GM18502 (cell line): Measurements from ENCODE around the gene SMG9.
"Not testable (repeated sequence)": the region's sequence is repeated elsewhere in the genome, so short reads cannot be mapped to it uniquely, and the experiment has no call there.

Experiments used
- ATAC-seq: cut with Tn5 transposase; IDR thresholded peaks from one replicate; pipeline ENCODE4 v1.9.1; 2021; ENCODE audit warnings: mild to moderate bottlenecking; ENCODE audit not compliant: unreplicated experiment, poor library complexity

The SMG9 gene

DNA sequence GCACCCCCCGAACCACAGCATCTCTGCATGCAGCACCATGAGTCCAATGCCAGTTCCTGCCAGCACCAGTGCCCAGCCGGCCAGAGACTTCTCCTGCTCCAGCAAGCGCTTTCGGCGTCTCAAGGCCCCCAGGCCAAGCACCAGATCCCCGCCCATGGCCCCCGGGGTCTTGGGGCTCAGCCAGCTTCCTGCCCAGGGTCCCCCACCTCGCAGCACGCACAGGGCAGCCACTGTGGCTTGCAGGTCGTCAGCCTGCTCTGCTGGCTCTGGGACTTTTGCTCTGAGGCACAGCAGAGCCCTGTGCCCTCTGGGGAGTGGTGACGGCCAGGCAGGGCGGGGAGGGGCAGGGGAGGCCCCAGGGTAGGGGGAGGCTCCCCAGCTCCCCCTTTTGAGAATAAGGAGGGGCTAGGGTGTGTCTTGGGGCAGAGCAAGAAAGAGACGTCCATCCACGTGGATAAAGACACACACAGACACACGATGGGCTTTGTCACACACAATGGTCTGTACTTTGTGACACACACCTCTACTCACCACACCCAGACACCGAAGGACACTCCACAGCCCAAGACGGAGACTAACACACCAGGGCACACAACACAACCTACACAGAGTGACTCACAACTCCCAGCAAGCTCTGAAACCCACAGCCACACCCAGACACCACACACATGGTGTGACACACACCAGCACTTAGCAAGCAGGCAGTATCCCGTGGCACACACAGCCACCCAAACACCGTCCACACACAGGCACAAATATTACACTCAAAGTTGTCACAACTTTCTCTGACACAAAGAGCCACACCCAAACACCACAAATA, 26.2 kb upstream of the SMG9 start, which contains the start of gene KCNN4:
TSS of gene KCNN4 (minus strand) at position 268 of the 820 bp plus-strand sequence. CDS start at position 156, 112 bp downstream.
- peak; percentile 36 for ATAC-seq

DNA sequence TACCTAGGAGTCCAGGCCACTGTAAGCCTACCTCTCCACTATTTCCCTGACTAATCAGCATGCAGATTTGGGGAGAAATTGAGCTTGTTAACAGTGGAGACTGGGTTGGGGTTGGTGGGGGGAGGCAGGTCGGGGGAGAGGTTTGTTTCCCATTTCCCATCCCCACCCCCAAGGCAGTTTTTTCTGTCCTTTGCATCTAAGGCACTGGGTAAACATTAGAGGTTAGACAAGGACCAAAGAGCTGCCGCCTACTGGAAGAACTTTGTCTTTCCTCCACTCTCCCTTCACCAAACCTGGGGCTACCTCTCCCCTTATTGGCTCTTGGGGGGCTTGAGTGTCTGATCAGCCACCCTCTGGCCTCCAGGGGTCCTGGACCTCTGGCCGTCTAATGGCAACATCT, 25.1 kb upstream of the SMG9 start:
- ATAC-seq: no peak

DNA sequence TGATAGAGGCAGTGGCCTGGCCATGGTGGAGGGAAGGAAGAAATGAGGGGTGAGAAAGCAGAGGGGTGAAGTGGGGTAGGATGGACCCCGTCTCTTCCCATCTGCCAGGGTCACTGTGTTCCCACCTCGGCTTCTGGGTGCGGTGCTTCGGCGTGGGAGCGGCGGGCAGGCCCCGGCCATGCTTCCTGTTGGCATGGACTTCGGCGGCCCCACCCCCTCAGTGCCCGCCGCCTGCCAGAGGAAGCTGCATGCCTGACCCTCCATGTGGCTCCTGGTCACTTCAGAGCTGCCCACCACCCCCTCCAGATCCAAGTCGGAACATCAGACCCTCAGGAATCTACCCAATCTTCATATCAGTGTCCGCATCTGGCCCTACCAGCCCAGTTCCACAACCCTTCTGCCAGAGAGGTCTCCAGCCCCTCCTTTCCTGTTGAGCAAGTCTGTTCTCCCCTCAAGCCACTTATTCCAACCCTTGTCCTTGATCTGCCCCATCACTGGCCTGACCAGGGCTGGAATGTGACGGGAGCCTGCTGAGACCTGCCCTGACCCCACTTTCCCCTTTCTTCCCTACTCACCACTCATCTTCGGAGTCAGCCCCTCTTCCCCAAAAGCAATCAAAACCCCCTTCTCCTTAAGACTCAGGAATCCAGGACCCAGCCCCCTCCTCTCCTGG, 24.5 kb upstream of the SMG9 start:
- ATAC-seq: no peak

DNA sequence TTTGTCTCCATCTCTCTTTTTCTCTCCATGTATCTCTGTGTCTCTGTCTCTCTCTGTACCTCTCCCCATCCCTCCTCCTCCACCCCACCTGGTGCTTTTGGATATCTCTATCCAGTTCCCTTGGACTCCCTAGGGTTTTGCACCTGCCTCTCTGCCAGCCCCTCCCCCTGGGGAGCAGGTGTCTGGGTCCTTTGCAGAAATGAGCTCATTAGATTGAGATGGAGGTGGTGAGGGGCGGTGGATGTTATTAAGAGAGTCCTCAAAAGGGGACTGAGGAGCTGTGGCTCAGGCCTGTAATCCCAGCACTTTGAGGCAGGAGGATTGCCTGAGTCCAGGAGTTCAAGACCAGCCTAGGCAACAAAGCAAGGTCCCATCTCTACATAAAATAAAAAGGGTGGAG, 23.9 kb upstream of the SMG9 start:
- ATAC-seq: no peak

DNA sequence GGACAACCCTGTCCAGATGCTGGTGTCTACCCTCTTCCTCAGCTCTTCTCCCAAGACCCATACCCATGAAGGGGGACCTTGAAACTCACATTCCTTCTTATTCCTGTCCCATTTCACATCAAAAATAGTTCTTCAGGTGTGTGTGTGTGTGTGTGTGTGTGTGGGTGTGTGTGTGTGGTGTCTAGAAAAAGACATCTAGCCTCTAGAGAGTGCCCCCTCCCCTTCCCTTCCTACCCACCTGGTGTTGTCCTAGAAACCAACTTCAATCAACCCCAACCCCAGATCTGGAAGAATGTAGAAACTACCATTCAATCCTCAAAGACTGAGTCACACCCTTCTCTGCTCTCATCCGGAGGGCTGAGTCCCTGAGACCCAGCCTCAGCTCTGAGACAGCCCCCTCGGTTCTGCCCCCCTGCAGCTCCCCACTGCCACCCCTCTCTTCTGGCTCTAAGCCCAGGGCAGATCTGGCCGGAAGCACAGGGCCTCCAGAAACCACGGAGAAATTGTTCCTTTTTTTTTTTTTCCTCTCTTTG, 22.5 kb upstream of the SMG9 start:
- ATAC-seq: no peak

DNA sequence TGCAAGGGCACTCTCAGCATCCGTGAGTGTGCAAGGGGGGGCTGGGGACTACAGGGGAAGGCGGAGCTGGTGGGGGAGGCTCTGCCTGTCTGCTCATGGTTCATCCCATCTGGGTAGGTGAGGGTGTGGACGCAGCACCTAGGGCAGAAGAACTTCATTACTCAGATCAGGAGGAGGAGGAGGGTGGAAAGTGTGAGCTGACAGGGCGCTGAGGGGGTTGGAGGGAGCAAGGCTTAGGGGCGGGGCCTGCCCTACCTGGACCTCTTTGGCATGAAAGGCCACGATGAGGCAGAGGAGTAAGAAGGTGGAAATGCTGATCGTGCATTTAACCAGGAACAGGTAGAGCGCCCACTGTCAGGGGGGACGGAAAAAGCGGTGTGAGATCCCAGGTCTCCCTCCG, 21.5 kb upstream of the SMG9 start:
- no peak for ATAC-seq

DNA sequence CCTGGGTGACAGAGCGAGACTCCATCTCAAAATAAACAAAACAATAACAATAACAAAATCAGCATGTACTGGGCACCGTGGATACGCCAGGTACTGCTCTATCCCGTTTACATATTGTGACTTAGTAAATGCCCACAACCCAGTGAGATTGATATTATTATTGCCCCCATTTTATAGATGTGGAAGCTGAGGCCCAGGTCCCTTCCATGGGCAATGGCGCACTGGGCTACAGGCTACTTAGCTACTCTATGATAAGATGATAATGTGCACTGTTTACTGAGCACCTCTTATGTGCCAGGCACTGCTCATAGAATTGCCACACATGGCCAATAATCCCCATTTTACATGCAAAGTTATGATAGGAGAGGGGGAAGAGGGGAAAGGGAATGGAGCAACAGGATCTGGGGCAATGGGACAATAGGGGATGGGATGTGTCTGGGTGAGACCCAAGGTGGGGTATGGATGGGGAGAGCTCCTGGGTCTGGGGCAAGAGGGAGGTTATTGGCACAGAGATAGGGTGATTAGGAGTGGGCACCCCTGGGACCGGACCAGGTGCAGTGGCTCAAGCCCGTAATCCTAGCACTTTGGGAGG, 20.6 kb upstream of the SMG9 start:
- no peak for ATAC-seq

DNA sequence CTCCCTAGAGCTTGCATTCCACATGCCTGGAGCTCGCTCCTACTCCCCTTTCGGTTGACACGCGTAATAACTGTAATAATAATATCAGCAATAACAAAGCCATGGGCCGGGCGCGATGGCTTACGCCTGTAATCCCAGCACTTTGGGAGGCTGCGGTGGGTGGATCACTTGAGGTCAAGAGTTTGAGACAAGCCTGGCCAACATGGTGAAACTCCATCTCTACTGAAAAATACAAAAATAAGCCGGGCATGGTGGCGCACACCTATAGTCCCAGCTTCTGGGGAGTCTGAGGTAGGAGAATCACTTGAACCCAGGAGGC, 20.1 kb upstream of the SMG9 start:
- not testable (repeated sequence) for ATAC-seq

DNA sequence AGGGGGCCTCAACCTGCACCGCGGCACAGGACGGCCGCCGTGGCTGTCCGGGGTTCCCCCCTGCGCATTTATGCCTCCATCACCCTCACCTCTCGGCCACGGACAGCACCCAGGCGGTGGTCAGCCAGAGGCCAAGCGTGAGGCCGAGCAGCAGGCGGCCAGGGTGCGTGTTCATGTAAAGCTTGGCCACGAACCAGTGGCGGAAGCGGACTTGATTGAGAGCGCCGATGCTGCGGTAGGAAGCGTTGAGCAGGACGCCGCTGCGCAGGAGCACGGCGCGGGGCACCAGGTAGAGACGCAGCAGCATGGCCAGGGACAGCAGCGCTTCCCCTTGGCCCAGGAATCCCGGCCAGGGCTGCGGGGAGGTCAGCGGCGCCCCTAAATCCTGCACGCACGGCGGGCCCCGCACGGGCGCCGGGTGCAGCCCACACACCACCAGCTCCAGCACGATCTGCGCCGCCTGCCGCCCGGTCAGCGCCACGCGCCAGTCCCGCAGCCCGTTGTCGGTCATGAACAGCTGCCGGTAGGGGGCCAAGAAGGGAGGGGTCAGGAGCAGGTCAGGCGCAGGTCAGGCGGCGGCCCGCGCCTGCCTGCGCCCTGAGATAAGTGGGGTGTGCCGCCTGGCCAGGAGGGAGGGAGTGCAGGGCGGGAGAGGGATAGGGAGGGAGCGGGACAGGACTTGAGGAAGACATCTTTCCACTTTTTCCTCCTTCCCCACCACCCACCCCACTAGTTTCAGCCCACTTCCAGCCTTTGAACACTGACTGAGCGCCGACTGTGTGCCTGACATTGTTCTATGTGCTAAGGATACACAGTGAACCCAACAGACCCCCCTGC, 19.6 kb upstream of the SMG9 start:
- no peak for ATAC-seq

DNA sequence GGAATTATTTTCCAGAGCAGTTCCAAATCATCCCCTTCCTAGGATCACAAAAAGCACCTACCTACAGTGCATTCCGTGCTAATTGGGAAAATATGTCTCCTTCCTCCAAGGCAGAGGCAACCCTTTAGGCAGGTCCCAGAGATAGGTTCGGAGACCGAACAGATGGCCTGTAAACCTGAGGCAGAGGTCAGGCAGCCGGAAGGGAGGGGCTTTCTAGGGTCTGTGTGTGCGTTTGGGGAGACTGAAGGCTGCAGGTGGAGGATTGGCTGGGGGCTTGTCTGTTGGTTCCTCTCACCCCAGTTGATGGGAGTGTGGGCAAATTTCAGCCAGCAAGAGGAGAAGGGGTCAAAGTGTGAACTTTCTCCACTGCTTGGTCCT, 19.0 kb upstream of the SMG9 start:
- no peak for ATAC-seq

DNA sequence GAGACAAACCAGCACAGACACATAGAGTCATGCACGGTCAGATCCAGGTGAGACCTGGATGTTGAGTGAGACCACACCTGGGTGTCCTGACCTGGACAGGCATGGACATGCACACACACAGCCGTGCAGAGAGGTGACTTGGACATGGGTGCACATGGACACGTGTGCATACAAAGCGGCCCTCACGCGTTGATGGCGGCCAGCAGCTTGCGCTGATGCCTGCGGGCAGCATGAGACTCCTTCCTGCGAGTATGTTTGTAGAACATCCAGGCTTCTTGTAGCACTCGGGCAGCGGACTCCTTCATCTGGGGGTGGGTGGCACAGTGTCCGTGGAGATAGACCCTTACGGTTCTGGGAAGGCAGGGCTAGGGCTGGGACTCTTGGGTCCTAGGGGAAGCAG, 14.5 kb upstream of the SMG9 start:
- no peak for ATAC-seq

DNA sequence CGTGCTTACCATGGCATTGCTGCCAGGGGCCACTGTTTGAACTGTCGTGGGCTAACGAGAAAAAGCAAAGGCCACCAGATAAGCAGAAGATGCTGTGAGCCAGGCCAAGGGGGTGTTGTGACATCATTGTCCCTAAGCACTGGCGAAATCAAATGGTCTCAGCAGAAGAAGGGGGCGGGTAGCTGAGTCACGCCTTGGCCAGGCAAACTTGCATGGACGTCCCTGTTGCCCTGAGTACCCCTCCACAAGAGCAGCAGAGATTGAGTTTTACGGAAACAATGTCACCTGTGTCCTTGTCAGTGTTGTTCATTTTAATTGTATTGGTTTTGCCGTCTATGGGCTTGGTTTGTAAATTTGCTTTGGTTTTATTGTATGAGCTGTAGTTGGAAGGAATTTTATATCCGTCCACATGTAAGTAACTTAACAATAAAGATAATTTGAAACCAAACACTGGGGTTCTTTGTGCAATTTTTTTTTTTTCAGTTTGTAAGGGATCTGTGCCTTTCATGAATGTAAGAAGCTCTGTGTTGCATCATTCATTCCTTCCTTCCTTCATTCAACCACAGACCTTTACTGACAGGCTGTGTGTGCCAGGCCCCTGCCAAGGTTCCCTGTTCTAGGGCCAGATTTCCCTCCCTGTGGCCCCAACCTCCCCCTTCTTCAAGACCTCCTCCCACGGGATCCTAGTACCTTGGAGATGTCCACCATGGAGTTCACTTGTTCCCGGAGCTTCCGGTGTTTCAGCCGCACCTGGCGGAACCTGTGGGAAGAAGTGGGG, 13.7 kb upstream of the SMG9 start:
- no peak for ATAC-seq

DNA sequence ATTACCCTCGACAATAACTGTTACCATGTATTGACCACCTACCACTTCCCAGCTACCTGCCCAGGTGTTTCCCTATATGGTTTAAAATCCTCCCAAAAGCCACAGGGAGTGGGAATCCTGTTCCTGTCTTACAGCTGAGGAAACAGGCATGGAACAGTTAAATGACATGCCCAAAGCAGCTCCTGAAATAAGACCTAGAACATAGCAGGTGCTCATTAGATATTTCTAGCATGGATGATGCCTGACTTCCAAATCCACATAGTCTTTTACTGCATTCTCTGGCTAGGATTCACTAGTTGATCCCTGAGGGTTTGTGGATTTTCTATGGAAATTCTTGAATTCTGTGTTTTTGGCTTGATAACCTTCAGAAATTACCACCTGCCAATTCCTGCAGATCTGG, 13.1 kb upstream of the SMG9 start:
- no peak for ATAC-seq

DNA sequence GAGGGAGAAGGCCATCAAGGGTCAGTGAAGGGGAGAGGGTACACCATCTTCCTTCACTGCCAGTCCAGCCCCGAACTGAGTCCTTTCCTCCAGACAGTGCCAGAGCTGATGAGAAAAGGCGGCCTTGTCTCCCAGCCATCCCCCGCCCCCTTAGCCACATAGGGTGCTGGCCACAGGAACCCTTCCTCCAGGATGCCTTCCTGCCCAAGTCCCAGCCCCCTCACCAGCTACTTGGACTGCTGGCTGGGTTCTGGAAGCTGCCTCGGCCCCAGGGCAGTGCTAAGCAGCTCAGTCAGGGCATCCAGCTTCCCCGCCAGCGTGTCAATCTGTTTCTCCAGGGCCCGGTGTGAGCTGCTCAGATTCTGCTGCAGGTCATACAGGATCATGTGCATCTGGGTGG, 12.6 kb upstream of the SMG9 start:
- no peak for ATAC-seq

DNA sequence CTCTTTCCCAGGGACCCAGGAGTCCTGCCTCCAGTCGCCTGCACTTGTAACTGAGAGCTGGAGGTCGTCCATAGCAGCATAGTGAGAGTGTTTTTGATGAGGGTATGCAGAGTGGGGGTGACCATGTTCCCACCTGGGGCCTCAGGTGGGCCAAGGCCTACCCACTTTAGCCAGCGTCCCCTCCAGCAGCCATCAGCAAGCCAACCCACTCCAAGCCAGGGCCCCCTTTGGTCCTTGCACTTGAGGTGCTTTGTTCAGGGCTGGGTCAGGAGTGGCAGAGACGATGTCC, 11.9 kb upstream of the SMG9 start:
- no peak for ATAC-seq

DNA sequence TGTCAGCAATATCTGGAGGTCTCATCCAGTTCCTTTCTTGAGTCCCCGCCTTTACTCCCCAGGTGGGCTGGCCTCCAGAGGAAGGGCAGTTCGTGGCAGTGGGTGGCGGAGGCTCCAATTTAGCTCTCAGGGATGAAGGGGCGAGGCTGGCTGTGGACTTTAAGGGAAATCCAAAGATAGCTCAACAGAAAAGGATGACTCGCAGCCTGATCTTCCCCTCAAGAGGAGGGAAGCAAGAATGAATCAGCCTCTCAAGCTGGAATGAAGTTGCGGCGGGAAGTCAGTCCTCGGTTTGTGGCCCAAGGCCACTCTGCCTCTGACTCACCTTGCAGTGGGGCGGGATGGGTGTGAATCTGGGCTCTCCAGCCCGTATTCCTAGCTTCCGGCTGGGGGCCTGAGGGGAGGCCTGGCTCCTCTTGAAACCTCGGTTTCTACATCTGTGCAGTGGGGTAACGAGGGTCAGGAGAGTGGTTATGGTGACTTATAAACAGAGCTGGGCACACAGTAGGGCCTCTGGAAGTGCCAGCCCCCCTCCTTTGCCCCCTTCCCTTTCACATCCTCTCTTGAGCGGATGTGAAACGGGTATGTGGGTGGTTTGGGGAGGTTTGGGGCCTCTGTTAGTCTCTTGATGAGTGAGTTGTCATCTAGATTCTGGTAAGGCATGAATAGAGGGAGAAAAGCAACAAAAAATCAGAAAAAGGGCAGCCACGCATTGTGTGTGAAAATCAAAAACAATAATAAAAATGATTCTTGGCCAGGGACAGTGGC, 10.5 kb upstream of the SMG9 start:
- ATAC-seq: peak; percentile 69

DNA sequence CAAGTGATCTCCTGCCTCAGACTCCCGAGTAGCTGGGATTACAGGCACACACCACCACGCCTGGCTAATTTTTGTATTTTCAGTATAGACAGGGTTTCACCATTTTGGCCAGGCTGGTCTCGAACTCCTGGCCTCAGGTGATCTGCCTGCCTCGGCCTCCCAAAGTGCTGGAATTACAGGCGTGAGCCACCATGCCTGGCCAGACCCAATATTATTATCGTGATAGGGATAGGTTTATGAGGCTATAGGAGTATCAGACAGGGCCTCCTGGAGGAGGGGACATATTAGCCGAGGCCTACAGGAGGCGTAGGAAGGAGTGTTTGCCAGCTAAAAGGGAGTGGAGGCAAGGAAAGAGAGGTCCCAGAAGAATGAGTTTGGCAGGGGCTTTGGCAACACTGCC, 9.9 kb upstream of the SMG9 start:
- not testable (repeated sequence) for ATAC-seq

DNA sequence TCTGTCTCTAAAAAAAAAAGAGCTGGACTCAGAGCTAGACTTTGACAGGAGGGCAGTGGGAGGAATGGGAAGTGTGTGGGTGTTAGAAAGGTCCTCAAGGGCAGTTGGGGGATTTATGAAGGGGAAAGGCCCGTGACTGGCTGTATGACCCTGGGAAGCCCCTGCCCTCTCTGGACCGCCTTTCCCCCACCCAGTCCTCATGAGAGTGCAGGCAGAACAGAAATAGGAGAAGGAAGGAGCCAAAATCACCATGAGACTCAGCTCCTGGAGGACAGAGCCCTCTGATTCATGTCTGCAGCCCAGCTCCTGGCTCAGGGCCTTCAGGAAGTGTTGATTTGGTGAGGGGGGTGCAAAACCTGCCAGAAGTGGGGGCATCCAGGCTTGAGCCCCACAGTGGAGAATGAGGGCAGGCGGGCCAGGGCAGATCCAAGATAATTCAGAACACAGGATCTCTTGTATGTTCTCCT, 8.7 kb upstream of the SMG9 start:
- ATAC-seq: no peak

DNA sequence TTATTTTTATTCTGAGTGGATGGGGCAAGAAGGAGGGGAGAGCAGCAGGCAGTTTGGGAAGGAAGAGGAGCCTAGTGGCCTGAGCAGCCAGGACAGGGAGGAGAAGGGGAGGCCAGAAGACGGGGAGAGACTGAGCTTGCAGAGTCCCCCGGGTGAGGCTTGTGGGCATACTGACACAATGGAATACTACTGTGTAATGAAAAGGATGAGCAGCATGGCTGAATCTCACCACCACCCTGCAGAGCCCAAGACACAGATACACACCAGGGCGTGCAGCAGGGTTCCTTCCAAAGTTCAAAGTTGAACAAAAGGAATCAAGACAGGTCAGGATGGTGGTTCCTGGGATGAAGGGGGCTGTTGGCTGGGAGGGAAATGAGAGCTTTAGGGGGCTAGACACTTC, 8.1 kb upstream of the SMG9 start:
- ATAC-seq: no peak
